LNCaP clone FGC (cell line): Measurements from ENCODE around the gene SYNPR.

Experiments used
- DNase-seq: peaks from one replicate; pipeline ENCODE4 v3.0.0-alpha.2; 2011; ENCODE audit warnings: low read depth
- H3K4me3 ChIP-seq: 2 replicates; pipeline ENCODE4 v1.5.1; 2011; ENCODE audit warnings: mild to moderate bottlenecking, low read depth, low read length, control low read depth
- TF ChIP-seq, protein P1 (sequence below): IDR thresholded peaks from 2 replicates; pipeline ENCODE4 v1.5.1; 2012; ENCODE audit warnings: mild to moderate bottlenecking; ENCODE audit not compliant: control insufficient read depth, insufficient read depth; ENCODE audit errors: extremely low read depth

Gene SYNPR

DNA sequence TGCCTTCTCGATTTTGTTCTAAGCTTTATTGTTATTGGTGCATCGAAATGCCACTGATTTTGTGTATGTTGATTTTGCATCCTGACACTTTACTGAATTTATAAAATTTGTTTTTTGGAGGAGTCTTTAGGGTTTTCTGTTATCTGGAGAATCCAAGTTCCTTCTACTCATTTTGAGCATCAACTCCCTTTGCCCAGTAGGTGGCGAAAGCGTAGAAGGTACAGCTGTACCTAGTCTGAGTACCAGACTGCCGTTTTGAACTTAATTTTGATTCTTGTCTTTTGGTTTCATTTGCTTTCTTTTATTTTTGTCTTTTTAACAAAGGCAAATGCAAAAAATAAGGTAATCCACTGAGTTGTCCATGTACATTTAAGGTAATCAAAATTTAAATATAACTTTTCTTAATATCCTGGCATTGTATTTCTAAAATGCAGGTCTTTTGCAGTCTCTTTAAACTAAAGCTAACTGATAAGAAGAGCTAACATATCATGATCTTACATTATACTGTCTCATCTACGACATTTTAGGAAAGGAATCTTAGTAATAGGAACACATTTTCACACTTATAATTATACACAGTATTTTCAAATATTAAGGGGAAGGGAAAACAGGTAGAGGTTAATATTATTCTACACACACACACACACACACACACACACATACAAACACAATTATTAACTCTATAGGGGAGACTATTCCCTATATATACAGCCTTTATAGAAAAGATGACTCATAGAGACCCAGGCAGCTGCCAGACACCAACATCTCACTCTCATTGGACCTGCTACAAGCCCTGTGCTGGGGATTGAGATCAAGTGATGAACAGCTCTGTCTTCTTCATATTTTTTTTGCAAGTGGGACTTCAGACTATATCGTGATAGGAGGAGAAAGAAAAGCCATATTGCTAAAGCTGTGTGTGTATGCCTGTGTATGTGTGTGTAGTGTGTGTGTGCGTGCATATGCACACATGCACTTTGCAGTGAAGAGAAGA is 71.8 kb downstream of the SYNPR start:
- TF ChIP-seq, protein P1, sequence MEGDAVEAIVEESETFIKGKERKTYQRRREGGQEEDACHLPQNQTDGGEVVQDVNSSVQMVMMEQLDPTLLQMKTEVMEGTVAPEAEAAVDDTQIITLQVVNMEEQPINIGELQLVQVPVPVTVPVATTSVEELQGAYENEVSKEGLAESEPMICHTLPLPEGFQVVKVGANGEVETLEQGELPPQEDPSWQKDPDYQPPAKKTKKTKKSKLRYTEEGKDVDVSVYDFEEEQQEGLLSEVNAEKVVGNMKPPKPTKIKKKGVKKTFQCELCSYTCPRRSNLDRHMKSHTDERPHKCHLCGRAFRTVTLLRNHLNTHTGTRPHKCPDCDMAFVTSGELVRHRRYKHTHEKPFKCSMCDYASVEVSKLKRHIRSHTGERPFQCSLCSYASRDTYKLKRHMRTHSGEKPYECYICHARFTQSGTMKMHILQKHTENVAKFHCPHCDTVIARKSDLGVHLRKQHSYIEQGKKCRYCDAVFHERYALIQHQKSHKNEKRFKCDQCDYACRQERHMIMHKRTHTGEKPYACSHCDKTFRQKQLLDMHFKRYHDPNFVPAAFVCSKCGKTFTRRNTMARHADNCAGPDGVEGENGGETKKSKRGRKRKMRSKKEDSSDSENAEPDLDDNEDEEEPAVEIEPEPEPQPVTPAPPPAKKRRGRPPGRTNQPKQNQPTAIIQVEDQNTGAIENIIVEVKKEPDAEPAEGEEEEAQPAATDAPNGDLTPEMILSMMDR: peak; percentile 79
- H3K4me3 ChIP-seq: no peak overlapping the region
- peak; percentile 14 for DNase-seq

- DNase-seq: peak; percentile 30
- H3K4me3 ChIP-seq: no peak overlapping the region
- TF ChIP-seq, protein P1: peak; percentile 87
Measured at GRCh38 chr3:63351159-63352007, 73.3 kb downstream of the SYNPR start.

- DNase-seq: no peak
- H3K4me3 ChIP-seq: no peak overlapping the region
- TF ChIP-seq, protein P1: no peak
Measured at GRCh38 chr3:63352008-63352279, 73.8 kb downstream of the SYNPR start.

- TF ChIP-seq, protein P1: no peak
- no peak overlapping the region for H3K4me3 ChIP-seq
- DNase-seq: no peak
Measured at GRCh38 chr3:63353383-63353782, 75.3 kb downstream of the SYNPR start.

- TF ChIP-seq, protein P1: no peak
- H3K4me3 ChIP-seq: no peak overlapping the region
- no peak for DNase-seq
Measured at GRCh38 chr3:63354160-63354559, 76.1 kb downstream of the SYNPR start.

GRCh38 chr3:63355809-63356208 is 77.7 kb downstream of the SYNPR start:
- H3K4me3 ChIP-seq: no peak overlapping the region
- no peak for DNase-seq
- TF ChIP-seq, protein P1: no peak
